ENCODE measurements around the gene MIOX. TPM values are rescaled to one million over a fixed set of nuclear protein-coding genes. Genes with fewer than 3 reads are reported as not detected.

Gene MIOX
- total RNA-seq, 8 experiments from 2014 or later = 0.13 to 0.52 (median 0.36) TPM; not detected in 4

GRCh38 chr22:50445071-50445879, 41.4 kb upstream of the MIOX start:
- H3K4me3 ChIP-seq = no peak overlapping the region
- 83 to 100% (median 90%) methylated on average over 3 to 6 of the region's 30 CpGs; no CpG with 5 or more reads in 7 of the 10 experiments for WGBS, 10 experiments
- peaks cover 0 to 2% of the 10 kb centered on the region in 2 donors for H3K4me1 ChIP-seq (replicated peaks in 1 of 2)
- ATAC-seq (replicated peaks in 6 of 8) = peak in 2 of 8 experiments; percentile 1 to 2
- no peak overlapping the region for H3K27ac ChIP-seq
- in situ Hi-C loops (cut with MboI; ENCODE audit: low pct_unique_long_range_greater_than_20kb in 2 of 9, low sequenced_read_pairs in 9 of 9, unreplicated experiment in 9 of 9) = no loop called here

- Histone ChIP-seq H3K4me3 (no peak overlapping the region), H3K4me1 (replicated peaks in 1 of 2) (peaks cover 0 to 2% of the 10 kb centered on the region in 2 donors), H3K27ac (no peak overlapping the region)
- ATAC-seq (replicated peaks in 6 of 8) = no peak
- 40 to 100% (median 83%) methylated on average over 1 to 2 of the region's 17 CpGs; no CpG with 5 or more reads in 5 of the 10 experiments for WGBS, 10 experiments
- in situ Hi-C loops (cut with MboI; ENCODE audit: low pct_unique_long_range_greater_than_20kb in 2 of 9, low sequenced_read_pairs in 9 of 9, unreplicated experiment in 9 of 9) = no loop called here
Observed at GRCh38 chr22:50445880-50446707, 40.6 kb upstream of the MIOX start.

- H3K4me3 ChIP-seq = no peak overlapping the region
- peak in 2 of 8 experiments; percentile 7 to 8 for ATAC-seq (replicated peaks in 6 of 8)
- H3K27ac ChIP-seq = no peak overlapping the region
- in situ Hi-C loops (cut with MboI; ENCODE audit: low pct_unique_long_range_greater_than_20kb in 2 of 9, low sequenced_read_pairs in 9 of 9, unreplicated experiment in 9 of 9) = no loop called here
- peaks cover 0 to 2% of the 10 kb centered on the region in 2 donors for H3K4me1 ChIP-seq (replicated peaks in 1 of 2)
- 100% methylated on average over 2 of the region's 54 CpGs; no CpG with 5 or more reads in 9 of the 10 experiments for WGBS, 10 experiments
Observed at GRCh38 chr22:50446708-50447575, 39.7 kb upstream of the MIOX start.

- no peak for ATAC-seq (replicated peaks in 6 of 8)
- WGBS, 10 experiments = 46 to 100% (median 83%) methylated on average over 1 to 3 of the region's 27 CpGs; no CpG with 5 or more reads in 5 of the 10 experiments
- in situ Hi-C loops (cut with MboI; ENCODE audit: low pct_unique_long_range_greater_than_20kb in 2 of 9, low sequenced_read_pairs in 9 of 9, unreplicated experiment in 9 of 9) = no loop called here
- Histone ChIP-seq H3K4me1 (replicated peaks in 1 of 2) (peaks cover 0 to 2% of the 10 kb centered on the region in 2 donors), H3K4me3 (no peak overlapping the region), H3K27ac (no peak overlapping the region)
Observed at GRCh38 chr22:50447576-50448551, 38.8 kb upstream of the MIOX start.

GRCh38 chr22:50452649-50453048, 34.0 kb upstream of the MIOX start:
- peak overlapping the region; percentile 49 to 60 for H3K27ac ChIP-seq
- no peak overlapping the region for H3K4me3 ChIP-seq
- in situ Hi-C loops (cut with MboI; ENCODE audit: low pct_unique_long_range_greater_than_20kb in 2 of 9, low sequenced_read_pairs in 9 of 9, unreplicated experiment in 9 of 9) = no loop called here
- no peaks in the 10 kb centered on the region for H3K4me1 ChIP-seq (replicated peaks in 1 of 2)
- ATAC-seq (replicated peaks in 6 of 8) = peak in 5 of 8 experiments; percentile 91 to 95 (median 92)
- 49 to 100% (median 73%) methylated on average over 2 to 5 of the region's 5 CpGs for WGBS, 10 experiments

GRCh38 chr22:50454556-50455075, 32.0 kb upstream of the MIOX start:
- Histone ChIP-seq H3K4me3 (no peak overlapping the region), H3K4me1 (replicated peaks in 1 of 2) (no peaks in the 10 kb centered on the region), H3K27ac (no peak overlapping the region)
- in situ Hi-C loops (cut with MboI; ENCODE audit: low pct_unique_long_range_greater_than_20kb in 2 of 9, low sequenced_read_pairs in 9 of 9, unreplicated experiment in 9 of 9) = no loop called here
- no peak for ATAC-seq (replicated peaks in 6 of 8)
- WGBS, 10 experiments = no CpG with 5 or more reads among the region's 27 CpGs

GRCh38 chr22:50455201-50455600, 31.5 kb upstream of the MIOX start:
- no peak overlapping the region for H3K4me3 ChIP-seq
- H3K27ac ChIP-seq = no peak overlapping the region
- in situ Hi-C loops (cut with MboI; ENCODE audit: low pct_unique_long_range_greater_than_20kb in 2 of 9, low sequenced_read_pairs in 9 of 9, unreplicated experiment in 9 of 9) = no loop called here
- 80 to 100% (median 92%) methylated on average over 1 to 4 of the region's 18 CpGs; no CpG with 5 or more reads in 7 of the 10 experiments for WGBS, 10 experiments
- ATAC-seq (replicated peaks in 6 of 8) = no peak
- no peaks in the 10 kb centered on the region for H3K4me1 ChIP-seq (replicated peaks in 1 of 2)

- no peaks in the 10 kb centered on the region for H3K4me1 ChIP-seq (replicated peaks in 1 of 2)
- H3K27ac ChIP-seq = no peak overlapping the region
- no peak overlapping the region for H3K4me3 ChIP-seq
- no peak for ATAC-seq (replicated peaks in 6 of 8)
- no CpG with 5 or more reads among the region's 11 CpGs for WGBS, 10 experiments
- in situ Hi-C loops (cut with MboI; ENCODE audit: low pct_unique_long_range_greater_than_20kb in 2 of 9, low sequenced_read_pairs in 9 of 9, unreplicated experiment in 9 of 9) = no loop called here
Observed at GRCh38 chr22:50456026-50456425, 30.6 kb upstream of the MIOX start.

- in situ Hi-C loops (cut with MboI; ENCODE audit: low pct_unique_long_range_greater_than_20kb in 2 of 9, low sequenced_read_pairs in 9 of 9, unreplicated experiment in 9 of 9) = no loop called here
- WGBS, 10 experiments = 78 to 100% (median 80%) methylated on average over 1 to 7 of the region's 34 CpGs; no CpG with 5 or more reads in 7 of the 10 experiments
- H3K4me3 ChIP-seq = no peak overlapping the region
- no peak overlapping the region for H3K27ac ChIP-seq
- H3K4me1 ChIP-seq (replicated peaks in 1 of 2) = no peaks in the 10 kb centered on the region
- peak in 1 of 8 experiments; percentile 16 for ATAC-seq (replicated peaks in 6 of 8)
Observed at GRCh38 chr22:50456466-50457234, 30.0 kb upstream of the MIOX start.

- no peaks in the 10 kb centered on the region for H3K4me1 ChIP-seq (replicated peaks in 1 of 2)
- no peak overlapping the region for H3K4me3 ChIP-seq
- no peak for ATAC-seq (replicated peaks in 6 of 8)
- H3K27ac ChIP-seq = no peak overlapping the region
- WGBS, 10 experiments = 97% methylated on average over 6 of the region's 22 CpGs; no CpG with 5 or more reads in 9 of the 10 experiments
- in situ Hi-C loops (cut with MboI; ENCODE audit: low pct_unique_long_range_greater_than_20kb in 2 of 9, low sequenced_read_pairs in 9 of 9, unreplicated experiment in 9 of 9) = no loop called here
Observed at GRCh38 chr22:50459016-50459415, 27.6 kb upstream of the MIOX start.

- in situ Hi-C loops (cut with MboI; ENCODE audit: low pct_unique_long_range_greater_than_20kb in 2 of 9, low sequenced_read_pairs in 9 of 9, unreplicated experiment in 9 of 9) = no loop called here
- H3K4me1 ChIP-seq (replicated peaks in 1 of 2) = no peaks in the 10 kb centered on the region
- 90 to 100% (median 91%) methylated on average over 2 to 17 of the region's 41 CpGs; no CpG with 5 or more reads in 7 of the 10 experiments for WGBS, 10 experiments
- H3K4me3 ChIP-seq = no peak overlapping the region
- peak in 1 of 8 experiments; percentile 21 for ATAC-seq (replicated peaks in 6 of 8)
- no peak overlapping the region for H3K27ac ChIP-seq
Observed at GRCh38 chr22:50459496-50460140, 27.0 kb upstream of the MIOX start.
